Measurements from ENCODE around the gene B4GALT4. TPM values are rescaled to one million over a fixed set of nuclear protein-coding genes. Genes with fewer than 3 reads are reported as not detected.
A peak's percentile ranks its signal among the peaks of the same experiment; 100 is the strongest.

Gene B4GALT4
- total RNA-seq, 1 donor: 28.2 TPM

DNA sequence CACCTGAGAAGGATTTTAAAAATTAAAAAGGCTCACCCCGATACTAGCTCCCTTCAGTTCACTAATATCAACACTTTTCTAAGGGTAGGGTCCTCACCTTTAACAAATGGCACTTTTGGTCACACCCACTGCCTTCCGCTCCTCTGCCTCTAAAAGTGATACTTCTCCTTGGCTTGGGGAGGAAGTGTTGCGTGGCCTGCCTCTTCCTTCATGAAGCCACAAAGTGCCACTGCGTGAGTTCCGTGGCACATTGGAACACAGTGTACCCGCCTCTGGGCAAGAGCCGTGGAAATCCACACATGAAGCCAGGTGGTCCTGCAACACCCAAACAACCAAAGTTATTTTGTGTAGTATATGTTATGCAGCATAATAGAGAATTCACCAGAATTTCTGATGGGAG lies 3.9 kb downstream of the B4GALT4 start:
- Histone ChIP-seq H2AFZ (ENCODE audit: low read length) (no peak overlapping the region), H3K36me3 (ENCODE audit: insufficient read depth, low read length) (peaks cover 22% of the 10 kb centered on the region), H4K20me1 (ENCODE audit: insufficient read depth, low read length) (no peaks in the 10 kb centered on the region), H3K27ac (ENCODE audit: low read depth, low read length) (no peak overlapping the region), H3K9me3 (ENCODE audit: low read depth, low read length) (no peaks in the 10 kb centered on the region), H3K4me2 (ENCODE audit: insufficient read depth, low read length) (no peak overlapping the region), H3K4me3 (ENCODE audit: insufficient read depth, low read length) (no peak overlapping the region), H3K4me1 (ENCODE audit: insufficient read depth, low read length) (peaks cover 44% of the 10 kb centered on the region), H3K27me3 (ENCODE audit: insufficient read depth, low read length) (no peaks in the 10 kb centered on the region), H3K79me2 (ENCODE audit: insufficient read depth, low read length) (peaks cover 44% of the 10 kb centered on the region)
- TF ChIP-seq, protein P1, sequence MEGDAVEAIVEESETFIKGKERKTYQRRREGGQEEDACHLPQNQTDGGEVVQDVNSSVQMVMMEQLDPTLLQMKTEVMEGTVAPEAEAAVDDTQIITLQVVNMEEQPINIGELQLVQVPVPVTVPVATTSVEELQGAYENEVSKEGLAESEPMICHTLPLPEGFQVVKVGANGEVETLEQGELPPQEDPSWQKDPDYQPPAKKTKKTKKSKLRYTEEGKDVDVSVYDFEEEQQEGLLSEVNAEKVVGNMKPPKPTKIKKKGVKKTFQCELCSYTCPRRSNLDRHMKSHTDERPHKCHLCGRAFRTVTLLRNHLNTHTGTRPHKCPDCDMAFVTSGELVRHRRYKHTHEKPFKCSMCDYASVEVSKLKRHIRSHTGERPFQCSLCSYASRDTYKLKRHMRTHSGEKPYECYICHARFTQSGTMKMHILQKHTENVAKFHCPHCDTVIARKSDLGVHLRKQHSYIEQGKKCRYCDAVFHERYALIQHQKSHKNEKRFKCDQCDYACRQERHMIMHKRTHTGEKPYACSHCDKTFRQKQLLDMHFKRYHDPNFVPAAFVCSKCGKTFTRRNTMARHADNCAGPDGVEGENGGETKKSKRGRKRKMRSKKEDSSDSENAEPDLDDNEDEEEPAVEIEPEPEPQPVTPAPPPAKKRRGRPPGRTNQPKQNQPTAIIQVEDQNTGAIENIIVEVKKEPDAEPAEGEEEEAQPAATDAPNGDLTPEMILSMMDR (IDR thresholded peaks at IDR 0.05; ENCODE audit: extremely low read depth, low read depth, low read length): no peak
- no peak for DNase-seq (ENCODE audit: insufficient read length, low spot score, missing footprints)

DNA sequence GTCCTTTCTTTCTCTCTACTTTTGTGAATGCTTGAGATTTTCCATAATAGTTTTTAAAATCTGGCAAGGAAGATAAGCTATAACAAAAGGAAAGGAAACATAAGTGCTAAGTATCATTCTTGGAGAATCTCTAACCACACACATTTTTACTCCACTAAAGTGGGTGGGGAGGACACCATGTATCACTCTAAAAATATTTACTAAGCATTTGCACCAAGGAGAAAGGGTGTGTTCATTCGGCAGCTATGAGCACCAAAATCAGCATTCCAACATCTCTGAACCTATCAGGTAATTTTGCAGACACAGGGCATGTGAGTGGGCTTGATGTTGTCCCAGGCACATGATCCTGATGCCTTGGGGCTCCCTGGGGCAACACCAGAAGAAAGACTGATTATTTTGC lies 5.5 kb downstream of the B4GALT4 start:
- peak overlapping the region; percentile 3 for H3K4me3 ChIP-seq (ENCODE audit: insufficient read depth, low read length)
- TF ChIP-seq, protein P1 (IDR thresholded peaks at IDR 0.05; ENCODE audit: extremely low read depth, low read depth, low read length): no peak

DNA sequence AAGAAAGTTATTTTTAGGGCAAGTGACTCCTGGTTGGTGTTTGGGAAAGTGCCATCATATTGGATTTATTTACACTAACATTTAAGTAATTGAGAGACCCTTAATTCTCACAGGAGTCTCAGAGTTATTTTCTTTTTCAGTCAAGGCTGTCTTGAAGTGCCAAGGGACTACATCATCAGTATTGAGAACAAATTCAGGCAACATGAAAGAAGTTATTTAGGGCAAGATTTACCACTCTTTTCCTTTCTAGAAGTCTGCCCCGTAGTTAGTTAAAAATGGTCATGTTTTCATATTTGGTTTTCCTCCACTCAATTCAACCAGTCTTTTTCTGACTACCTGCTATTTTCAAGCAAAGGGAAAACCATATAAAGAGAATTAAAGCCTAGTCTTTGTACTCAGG lies 6.1 kb downstream of the B4GALT4 start:
- no peaks in the 10 kb centered on the region for H4K20me1 ChIP-seq (ENCODE audit: insufficient read depth, low read length)
- peak overlapping the region; percentile 57 for H3K4me2 ChIP-seq (ENCODE audit: insufficient read depth, low read length)
- H3K4me1 ChIP-seq (ENCODE audit: insufficient read depth, low read length): peaks cover 31% of the 10 kb centered on the region
- no peak for DNase-seq (ENCODE audit: insufficient read length, low spot score, missing footprints)
- H3K79me2 ChIP-seq (ENCODE audit: insufficient read depth, low read length): peaks cover 33% of the 10 kb centered on the region
- peak overlapping the region; percentile 1 for H3K4me3 ChIP-seq (ENCODE audit: insufficient read depth, low read length)
- H3K9me3 ChIP-seq (ENCODE audit: low read depth, low read length): no peaks in the 10 kb centered on the region
- H3K27me3 ChIP-seq (ENCODE audit: insufficient read depth, low read length): no peaks in the 10 kb centered on the region
- TF ChIP-seq, protein P1 (IDR thresholded peaks at IDR 0.05; ENCODE audit: extremely low read depth, low read depth, low read length): no peak
- H3K36me3 ChIP-seq (ENCODE audit: insufficient read depth, low read length): peaks cover 33% of the 10 kb centered on the region
- peak overlapping the region; percentile 69 for H3K27ac ChIP-seq (ENCODE audit: low read depth, low read length)
- H2AFZ ChIP-seq (ENCODE audit: low read length): no peak overlapping the region

More for the DNA sequence above, 5.5 kb downstream of the B4GALT4 start:
- Histone ChIP-seq H3K4me2 (ENCODE audit: insufficient read depth, low read length) (peak overlapping the region; percentile 57), H3K79me2 (ENCODE audit: insufficient read depth, low read length) (peaks cover 38% of the 10 kb centered on the region), H2AFZ (ENCODE audit: low read length) (no peak overlapping the region), H4K20me1 (ENCODE audit: insufficient read depth, low read length) (no peaks in the 10 kb centered on the region), H3K27me3 (ENCODE audit: insufficient read depth, low read length) (no peaks in the 10 kb centered on the region), H3K27ac (ENCODE audit: low read depth, low read length) (peak overlapping the region; percentile 69), H3K9me3 (ENCODE audit: low read depth, low read length) (no peaks in the 10 kb centered on the region), H3K36me3 (ENCODE audit: insufficient read depth, low read length) (peaks cover 27% of the 10 kb centered on the region), H3K4me1 (ENCODE audit: insufficient read depth, low read length) (peaks cover 37% of the 10 kb centered on the region)
- DNase-seq (ENCODE audit: insufficient read length, low spot score, missing footprints): no peak

DNA sequence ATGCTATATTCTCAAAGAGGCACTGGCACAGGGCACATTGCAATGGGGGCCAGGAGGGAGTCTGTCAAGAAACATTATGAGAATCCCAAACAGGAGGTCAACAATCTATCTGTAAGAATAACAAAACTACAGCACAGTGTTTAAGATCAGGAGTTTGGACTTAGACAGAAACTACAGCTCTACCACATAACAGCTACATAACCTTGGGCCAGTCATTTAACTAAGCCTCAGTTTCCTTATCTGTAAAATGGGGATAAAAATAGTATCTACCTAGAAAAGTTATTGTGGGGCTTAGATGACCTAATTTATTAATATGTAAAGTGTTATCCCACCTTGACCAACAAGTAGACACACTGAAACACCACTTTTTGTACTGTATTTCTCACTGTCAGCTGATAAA lies 9.9 kb downstream of the B4GALT4 start:
- TF ChIP-seq, protein P1 (IDR thresholded peaks at IDR 0.05; ENCODE audit: extremely low read depth, low read depth, low read length): no peak

More for the DNA sequence above, 9.9 kb downstream of the B4GALT4 start:
- Histone ChIP-seq H3K4me1 (ENCODE audit: insufficient read depth, low read length) (peaks cover 18% of the 10 kb centered on the region), H4K20me1 (ENCODE audit: insufficient read depth, low read length) (no peaks in the 10 kb centered on the region), H3K27ac (ENCODE audit: low read depth, low read length) (no peak overlapping the region), H3K36me3 (ENCODE audit: insufficient read depth, low read length) (peaks cover 63% of the 10 kb centered on the region), H3K4me3 (ENCODE audit: insufficient read depth, low read length) (no peak overlapping the region), H3K27me3 (ENCODE audit: insufficient read depth, low read length) (no peaks in the 10 kb centered on the region), H2AFZ (ENCODE audit: low read length) (no peak overlapping the region), H3K79me2 (ENCODE audit: insufficient read depth, low read length) (peaks cover 12% of the 10 kb centered on the region), H3K9me3 (ENCODE audit: low read depth, low read length) (no peaks in the 10 kb centered on the region), H3K4me2 (ENCODE audit: insufficient read depth, low read length) (no peak overlapping the region)
- DNase-seq (ENCODE audit: insufficient read length, low spot score, missing footprints): no peak
